SK-N-SH (cell line): ENCODE results near the gene ZC3H12C. TPM values are rescaled to one million over a fixed set of nuclear protein-coding genes. Genes with fewer than 3 reads are reported as not detected.
A peak's percentile ranks its signal among the peaks of the same experiment; 100 is the strongest.

ENCODE experiments used
- CTCF ChIA-PET: fragments of 300-600, 350-600 bp; formaldehyde crosslinking; extraction: SDS; loops from one replicate; lab custom pipeline; 2021; lab: Yijun Ruan, JAX
- POLR2A ChIA-PET: fragments of 350-600 bp; sonication (Branson Sonifier 250); formaldehyde crosslinking; extraction: SDS; loops from one replicate; lab custom pipeline; 2020; ENCODE audit warnings: antibody characterized with exemption, inconsistent platforms; lab: Yijun Ruan, JAX
- DNase-seq: peaks from one replicate; pipeline ENCODE4 v3.0.0; 2012
- H2AFZ ChIP-seq: fragments of 200-600 bp; sonication (generic); 2 replicates; pipeline ENCODE4 v1.8.1; 2016; ENCODE audit warnings: antibody characterized with exemption, mild to moderate bottlenecking, low read depth
- H3F3A ChIP-seq: fragments of 200-600 bp; sonication (generic); replicated peaks from 2 replicates; pipeline ENCODE3; 2016; ENCODE audit warnings: antibody characterized with exemption, mild to moderate bottlenecking; ENCODE audit not compliant: insufficient read depth
- H3K27ac ChIP-seq, 2 experiments: fragments of 200-500 bp in 1 of 2; fragments of 200-600 bp in 1 of 2; sonication (Bioruptor generic) in 1 of 2; sonication (generic), shearing (Covaris generic) in 1 of 2; 2 replicates each; pipeline versions ENCODE4 v1.5.1 to v1.6.1; 2014 to 2016; ENCODE audit warnings: low read depth in 2 of 2, inconsistent platforms in 1 of 2, low read length in 1 of 2, mild to moderate bottlenecking in 1 of 2, mixed read lengths in 1 of 2
- H3K27me3 ChIP-seq: fragments of 200-600 bp; sonication (generic), shearing (Covaris generic); 2 replicates; pipeline ENCODE4 v1.6.1; 2016; ENCODE audit warnings: mixed run types; ENCODE audit not compliant: insufficient read depth
- H3K36me3 ChIP-seq, 2 experiments: fragments of 200-500 bp in 1 of 2; fragments of 200-600 bp in 1 of 2; sonication (Bioruptor generic) in 1 of 2; sonication (generic) in 1 of 2; replicated peaks in 1 of 2; 2 replicates each; pipeline versions ENCODE3 to v1.5.1; 2014 to 2016; ENCODE audit warnings: low read length in 1 of 2, mild to moderate bottlenecking in 1 of 2; ENCODE audit not compliant: insufficient read depth in 2 of 2, control insufficient read depth in 1 of 2
- H3K4me1 ChIP-seq, 2 experiments: fragments of 200-500 bp in 1 of 2; fragments of 200-600 bp in 1 of 2; sonication (Bioruptor generic) in 1 of 2; sonication (generic), shearing (Covaris generic) in 1 of 2; 2 replicates each; pipeline versions ENCODE4 v1.5.1 to v1.6.1; 2014 to 2016; ENCODE audit warnings: low read depth in 1 of 2, low read length in 1 of 2, mixed run types in 1 of 2; ENCODE audit not compliant: insufficient read depth in 2 of 2, control insufficient read depth in 1 of 2
- H3K4me2 ChIP-seq: fragments of 200-600 bp; sonication (generic), shearing (Covaris generic); 2 replicates; pipeline ENCODE4 v1.6.1; 2017; ENCODE audit warnings: mixed run types
- H3K4me3 ChIP-seq, 2 experiments: fragments of 200-500 bp in 1 of 2; fragments of 200-600 bp in 1 of 2; sonication (Bioruptor generic) in 1 of 2; sonication (generic), shearing (Covaris generic) in 1 of 2; 2 replicates each; pipeline versions ENCODE4 v1.5.1 to v1.8.1; 2014 to 2016; ENCODE audit warnings: low read depth in 2 of 2, inconsistent platforms in 1 of 2, low read length in 1 of 2, mild to moderate bottlenecking in 1 of 2, mixed read lengths in 1 of 2, moderate library complexity in 1 of 2
- H3K79me2 ChIP-seq: fragments of 200-600 bp; sonication (generic); 2 replicates; pipeline ENCODE4 v1.8.1; 2017; ENCODE audit warnings: mild to moderate bottlenecking; ENCODE audit not compliant: insufficient read depth
- H3K9ac ChIP-seq: fragments of 200-600 bp; sonication (generic); 2 replicates; pipeline ENCODE4 v1.6.1; 2017; ENCODE audit warnings: mixed run types
- H3K9me2 ChIP-seq: fragments of 200-600 bp; sonication (generic); 2 replicates; pipeline ENCODE4 v1.6.1; 2017; ENCODE audit warnings: mixed run types
- H3K9me3 ChIP-seq: fragments of 200-600 bp; sonication (generic); 2 replicates; pipeline ENCODE4 v1.6.1; 2017; ENCODE audit warnings: mixed run types, mild to moderate bottlenecking, moderate library complexity
- H4K20me1 ChIP-seq: fragments of 200-600 bp; sonication (generic); 2 replicates; pipeline ENCODE4 v1.6.1; 2017; ENCODE audit warnings: mild to moderate bottlenecking, mixed run types; ENCODE audit not compliant: insufficient read depth
- CTCF ChIP-seq: fragments of 200-600 bp; sonication (generic); IDR thresholded peaks from 2 replicates; pipeline ENCODE4 v1.6.1; 2017; ENCODE audit warnings: antibody characterized with exemption, mild to moderate bottlenecking, moderate library complexity
- EZH2phosphoT487 ChIP-seq: fragments of 200-600 bp; sonication (generic); IDR thresholded peaks from 2 replicates; pipeline ENCODE4 v1.6.1; 2017; ENCODE audit warnings: low read depth, mixed run types, mild to moderate bottlenecking, antibody characterized with exemption, moderate library complexity, borderline replicate concordance
- FOSL2 ChIP-seq: IDR thresholded peaks from 2 replicates; pipeline ENCODE4 v1.4.0; 2012; ENCODE audit warnings: low read depth, mild to moderate bottlenecking, moderate library complexity, borderline replicate concordance
- MXI1 ChIP-seq: IDR thresholded peaks from 2 replicates; pipeline ENCODE4 v1.6.1; 2012; ENCODE audit warnings: mild to moderate bottlenecking, low read depth, low read length, improper control_type of control experiment
- NFIC ChIP-seq: IDR thresholded peaks from 2 replicates; pipeline ENCODE4 v1.4.0; 2012; ENCODE audit warnings: borderline replicate concordance
- RXRA ChIP-seq: IDR thresholded peaks from 2 replicates; pipeline ENCODE4 v1.4.0; 2012; ENCODE audit warnings: low read depth, mild to moderate bottlenecking, borderline replicate concordance
- SIN3A ChIP-seq: IDR thresholded peaks from 2 replicates; pipeline ENCODE4 v1.6.1; 2012; ENCODE audit warnings: low read depth, mild to moderate bottlenecking, low read length, moderate library complexity, borderline replicate concordance
- USF2 ChIP-seq: fragments of 150-350 bp; IDR thresholded peaks from 2 replicates; pipeline ENCODE4 v1.6.1; 2017; ENCODE audit warnings: antibody characterized with exemption, low read length, low read depth, borderline replicate concordance
- WGBS: methylation state at CpG from one replicate; pipeline ENCODE4 v1.1.6; 2017; ENCODE audit warnings: low lambda C conversion rate; 5-methylcytosine and 5-hydroxymethylcytosine counted together
- polyA plus RNA-seq, 3 experiments: library from polyadenylated mRNA; depleted of rRNA; stranded (reverse); fragments of >200 nt; gene quantifications; 2 replicates each; pipeline ENCODE4 v1.2.3, GENCODE V29; 2012
- TF ChIP-seq, protein P1 (sequence below): IDR thresholded peaks from 2 replicates; pipeline ENCODE4 v1.4.0; 2012; ENCODE audit warnings: low read depth, borderline replicate concordance
- TF ChIP-seq, protein P2 (sequence below): fragments of 150-350 bp; IDR thresholded peaks from 2 replicates; pipeline ENCODE4 v1.6.1; 2016; ENCODE audit warnings: mild to moderate bottlenecking, low read depth, low read length

Gene ZC3H12C
- polyA plus RNA-seq, 1 of the 3 experiments (the other 2 are of a cell fraction), result 2.8 TPM

DNA sequence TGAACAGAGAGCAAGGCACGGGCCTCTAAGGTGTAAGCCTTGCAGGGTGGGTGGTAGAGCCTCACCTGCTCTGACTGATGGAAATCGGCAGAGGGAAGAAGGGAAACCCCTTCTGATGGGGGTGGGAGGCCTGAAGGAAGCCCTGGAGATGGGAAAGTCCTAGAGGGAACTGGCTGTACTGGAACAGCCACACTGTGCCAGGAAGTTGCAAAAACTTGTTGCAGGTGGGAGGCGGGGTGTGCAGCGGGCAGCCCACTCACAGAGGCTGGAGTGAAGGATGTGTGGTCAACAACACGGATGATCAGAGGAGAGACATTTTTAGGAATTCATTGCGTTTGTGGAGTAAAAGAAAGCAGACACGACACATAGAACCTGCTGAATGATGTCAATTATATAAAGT, 91.3 kb downstream of the ZC3H12C start:
- H3K9me3 ChIP-seq, result no peaks in the 10 kb centered on the region
- no peak overlapping the region for H3K9ac ChIP-seq
- no peaks in the 10 kb centered on the region for H4K20me1 ChIP-seq
- H3K9me2 ChIP-seq, result no peaks in the 10 kb centered on the region
- WGBS, result 93% methylated on average over 7 of the region's 7 CpGs
- H2AFZ ChIP-seq, result no peak overlapping the region
- CTCF ChIA-PET, result interaction anchor here (1.4 to 1.5 kb wide), 2 partner anchors 11 to 17 kb away, joined by 3 to 4 read pairs; no protein-coding TSS in a partner anchor
- H3K4me1 ChIP-seq, result no peaks in the 10 kb centered on the region; a peak in 1 of 4 replicates
- no peak overlapping the region for H3K4me3 ChIP-seq
- H3K27ac ChIP-seq, result no peak overlapping the region
- DNase-seq, result no peak
- TF ChIP-seq USF2 (no peak), RXRA (no peak)
- TF ChIP-seq, protein P1, sequence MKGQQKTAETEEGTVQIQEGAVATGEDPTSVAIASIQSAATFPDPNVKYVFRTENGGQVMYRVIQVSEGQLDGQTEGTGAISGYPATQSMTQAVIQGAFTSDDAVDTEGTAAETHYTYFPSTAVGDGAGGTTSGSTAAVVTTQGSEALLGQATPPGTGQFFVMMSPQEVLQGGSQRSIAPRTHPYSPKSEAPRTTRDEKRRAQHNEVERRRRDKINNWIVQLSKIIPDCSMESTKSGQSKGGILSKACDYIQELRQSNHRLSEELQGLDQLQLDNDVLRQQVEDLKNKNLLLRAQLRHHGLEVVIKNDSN, result no peak
- TF ChIP-seq, all 33 proteins: peak for 0
- H3K27me3 ChIP-seq, result no peaks in the 10 kb centered on the region
- no peaks in the 10 kb centered on the region for H3K79me2 ChIP-seq
- H3K36me3 ChIP-seq, result no peaks in the 10 kb centered on the region
- no peak overlapping the region for H3K4me2 ChIP-seq
- no peaks in the 10 kb centered on the region for H3F3A ChIP-seq
- POLR2A ChIA-PET, result no interaction called here

DNA sequence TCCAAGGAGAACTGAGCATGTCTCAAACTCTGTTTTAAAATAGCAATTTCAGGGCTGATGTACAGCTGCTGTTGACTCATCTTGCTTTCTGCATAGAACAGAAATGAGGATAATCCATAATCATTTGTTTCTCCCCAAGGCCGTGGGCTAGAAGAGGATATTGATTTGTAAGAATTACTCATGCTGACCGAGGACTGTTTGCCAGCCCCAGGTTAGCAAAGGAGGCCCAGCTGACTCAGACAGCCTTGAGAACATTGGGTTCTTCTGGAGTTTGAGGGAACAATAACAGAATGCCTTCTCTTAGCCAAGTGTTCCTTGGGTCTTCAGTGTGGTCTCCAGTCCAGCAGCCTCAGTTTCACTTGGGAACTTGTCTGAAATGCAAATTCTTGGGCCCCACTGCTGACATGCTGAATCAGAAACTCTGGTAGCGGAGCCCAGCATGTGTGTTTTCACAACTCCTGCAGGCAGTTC, 92.0 kb downstream of the ZC3H12C start:
- Histone ChIP-seq H3F3A (no peaks in the 10 kb centered on the region), H3K4me2 (peak overlapping the region; percentile 20; the same call in 1 of the 2 replicates), H3K9me3 (no peaks in the 10 kb centered on the region), H3K27me3 (no peaks in the 10 kb centered on the region), H3K36me3 (no peaks in the 10 kb centered on the region), H3K9me2 (no peaks in the 10 kb centered on the region), H2AFZ (no peak overlapping the region), H3K9ac (no peak overlapping the region), H3K27ac (no peak overlapping the region), H3K4me3 (no peak overlapping the region), H4K20me1 (no peaks in the 10 kb centered on the region), H3K4me1 (no peaks in the 10 kb centered on the region; a peak in 1 of 4 replicates), H3K79me2 (no peaks in the 10 kb centered on the region)
- DNase-seq, result no peak
- WGBS, result 35% methylated on average over 3 of the region's 3 CpGs
- POLR2A ChIA-PET, result no interaction called here
- TF ChIP-seq FOSL2, result peak; percentile 16; the same call in 1 of the 2 replicates
- TF ChIP-seq, protein P2, sequence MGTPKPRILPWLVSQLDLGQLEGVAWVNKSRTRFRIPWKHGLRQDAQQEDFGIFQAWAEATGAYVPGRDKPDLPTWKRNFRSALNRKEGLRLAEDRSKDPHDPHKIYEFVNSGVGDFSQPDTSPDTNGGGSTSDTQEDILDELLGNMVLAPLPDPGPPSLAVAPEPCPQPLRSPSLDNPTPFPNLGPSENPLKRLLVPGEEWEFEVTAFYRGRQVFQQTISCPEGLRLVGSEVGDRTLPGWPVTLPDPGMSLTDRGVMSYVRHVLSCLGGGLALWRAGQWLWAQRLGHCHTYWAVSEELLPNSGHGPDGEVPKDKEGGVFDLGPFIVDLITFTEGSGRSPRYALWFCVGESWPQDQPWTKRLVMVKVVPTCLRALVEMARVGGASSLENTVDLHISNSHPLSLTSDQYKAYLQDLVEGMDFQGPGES, result no peak
- CTCF ChIA-PET, result interaction anchor here (1.1 to 1.5 kb wide), 3 partner anchors 11 to 16 kb away, joined by 3 to 4 read pairs (median 3); no protein-coding TSS in a partner anchor

- H3K27me3 ChIP-seq, result no peaks in the 10 kb centered on the region
- H3F3A ChIP-seq, result no peaks in the 10 kb centered on the region
- H3K9me2 ChIP-seq, result no peaks in the 10 kb centered on the region
- no peak overlapping the region for H2AFZ ChIP-seq
- no peak overlapping the region for H3K4me3 ChIP-seq
- H3K9me3 ChIP-seq, result no peaks in the 10 kb centered on the region
- ChIA-PET CTCF (interaction anchor here (1.1 to 1.5 kb wide), 3 partner anchors 12 to 16 kb away, joined by 3 to 4 read pairs (median 3); no protein-coding TSS in a partner anchor), POLR2A (no interaction called here)
- no peak for TF ChIP-seq NFIC
- TF ChIP-seq SIN3A, result no peak
- no peak for TF ChIP-seq EZH2phosphoT487
- TF ChIP-seq MXI1, result no peak
- no peak for TF ChIP-seq CTCF
- no peak for TF ChIP-seq USF2
- TF ChIP-seq, protein P2, result no peak
- no peak overlapping the region for H3K9ac ChIP-seq
- no peaks in the 10 kb centered on the region for H3K36me3 ChIP-seq
- no peaks in the 10 kb centered on the region; a peak in 1 of 4 replicates for H3K4me1 ChIP-seq
- H3K79me2 ChIP-seq, result no peaks in the 10 kb centered on the region
- H3K27ac ChIP-seq, result no peak overlapping the region
- H4K20me1 ChIP-seq, result no peaks in the 10 kb centered on the region
- DNase-seq, result no peak
- peak overlapping the region; percentile 20; the same call in 1 of the 2 replicates for H3K4me2 ChIP-seq
- 92% methylated on average over 7 of the region's 7 CpGs for WGBS
Observed at GRCh38 chr11:110185599-110185998, 92.4 kb downstream of the ZC3H12C start.
